CD4-positive, alpha-beta T cell treated with Interferon gamma for 1 hour (primary cell): ENCODE measurements around the gene PAFAH1B1.

ENCODE experiments used
- DNase-seq: peaks from one replicate; pipeline ENCODE4 v3.0.0-alpha.2; 2020

The PAFAH1B1 gene

GRCh38 chr17:2723505-2723996 is 130.1 kb downstream of the PAFAH1B1 start:
- no peak for DNase-seq

- no peak for DNase-seq
Observed at GRCh38 chr17:2723997-2724783, 130.7 kb downstream of the PAFAH1B1 start.

- DNase-seq: peak; percentile 29
Observed at GRCh38 chr17:2724784-2725164, 131.3 kb downstream of the PAFAH1B1 start.

GRCh38 chr17:2730764-2731353 is 137.4 kb downstream of the PAFAH1B1 start:
- DNase-seq: no peak

- no peak for DNase-seq
Observed at GRCh38 chr17:2731807-2732206, 138.4 kb downstream of the PAFAH1B1 start.

- no peak for DNase-seq
Observed at GRCh38 chr17:2734939-2735338, 141.5 kb downstream of the PAFAH1B1 start.
